Effector memory CD8-positive, alpha-beta T cell (primary cell): ENCODE measurements around the gene EIF3J.

ENCODE experiments used
- ATAC-seq: fragments of 150-1000 bp; cut with Tn5 transposase; replicated peaks from 2 replicates; pipeline ENCODE4 v1.10.0; 2021; ENCODE audit warnings: mild to moderate bottlenecking, moderate library complexity
- DNase-seq, 3 experiments: peaks; one replicate each; pipeline ENCODE4 v3.0.0; 2021
- H3K27ac Mint-ChIP-seq, 2 donors: one replicate each; pipeline ENCODE4 v1.8.0; 2022; ENCODE audit warnings: mild to moderate bottlenecking in 2 of 2, mixed read lengths in 2 of 2, moderate library complexity in 2 of 2
- H3K27me3 Mint-ChIP-seq, 2 donors: one replicate each; pipeline ENCODE4 v1.8.0; 2022; ENCODE audit warnings: mixed read lengths in 2 of 2
- H3K36me3 Mint-ChIP-seq: one replicate; pipeline ENCODE4 v1.8.0; 2022; ENCODE audit warnings: mild to moderate bottlenecking, moderate library complexity, mixed read lengths; ENCODE audit not compliant: insufficient read depth
- H3K4me1 Mint-ChIP-seq, 2 donors: one replicate each; pipeline ENCODE4 v1.8.0; 2022; ENCODE audit warnings: low read depth in 2 of 2, mixed read lengths in 2 of 2
- H3K4me3 Mint-ChIP-seq, 2 donors: one replicate each; pipeline ENCODE4 v1.8.0; 2022; ENCODE audit warnings: mild to moderate bottlenecking in 2 of 2, mixed read lengths in 2 of 2, moderate library complexity in 2 of 2
- H3K9me3 Mint-ChIP-seq, 2 donors: one replicate each; pipeline ENCODE4 v1.8.0; 2022; ENCODE audit warnings: mixed read lengths in 2 of 2
- total RNA-seq, 9 experiments: gene quantifications; one replicate each; lab custom pipeline; 2026; lab: John Stamatoyannopoulos, UW

The EIF3J gene
- 54.6 to 188 (median 87.2) reads per million in 9 experiments for total RNA-seq

GRCh38 chr15:44536962-44537734 lies at the start of gene EIF3J:
Gene EIF3J, plus strand, starts transcription at chr15:44537147. Its CDS starts 48 bp downstream, at chr15:44537195.
- Mint-ChIP-seq H3K4me1 (peaks cover 31 to 51% of the 10 kb centered on the region in 2 donors), H3K36me3 (peaks cover 49% of the 10 kb centered on the region), H3K27ac (peak within 1 kb of the TSS; percentile 93 to 96), H3K9me3 (no peaks in the 10 kb centered on the region), H3K4me3 (peak within 1 kb of the TSS; percentile 93 to 94), H3K27me3 (no peaks in the 10 kb centered on the region)
- ATAC-seq (peak; percentile 88), DNase-seq (peak; percentile 91 to 93 (median 91))

GRCh38 chr15:44489464-44489863 lies 47.5 kb upstream of the EIF3J start:
- Mint-ChIP-seq H3K9me3 (no peaks in the 10 kb centered on the region), H3K4me1 (peaks cover 1 to 7% of the 10 kb centered on the region in 2 donors), H3K27ac (peak overlapping the region; percentile 6 to 16), H3K36me3 (peaks cover 58% of the 10 kb centered on the region), H3K27me3 (no peaks in the 10 kb centered on the region), H3K4me3 (no peak overlapping the region)
- ATAC-seq = no peak
- DNase-seq = no peak

GRCh38 chr15:44490622-44491021 lies 46.3 kb upstream of the EIF3J start:
- DNase-seq = no peak
- Mint-ChIP-seq H3K27ac (no peak overlapping the region), H3K4me1 (peaks cover 1 to 7% of the 10 kb centered on the region in 2 donors), H3K36me3 (peaks cover 62% of the 10 kb centered on the region), H3K9me3 (no peaks in the 10 kb centered on the region), H3K27me3 (no peaks in the 10 kb centered on the region), H3K4me3 (no peak overlapping the region)
- no peak for ATAC-seq

- H3K27ac Mint-ChIP-seq = no peak overlapping the region
- no peaks in the 10 kb centered on the region for H3K27me3 Mint-ChIP-seq
- H3K9me3 Mint-ChIP-seq = no peaks in the 10 kb centered on the region
- H3K36me3 Mint-ChIP-seq = peaks cover 61% of the 10 kb centered on the region
- H3K4me3 Mint-ChIP-seq = no peak overlapping the region
- DNase-seq (no peak), ATAC-seq (no peak)
- peaks cover 1 to 7% of the 10 kb centered on the region in 2 donors for H3K4me1 Mint-ChIP-seq
These were observed 44.9 kb upstream of the EIF3J start for GRCh38 chr15:44492040-44492439.

GRCh38 chr15:44492672-44493071 lies 44.3 kb upstream of the EIF3J start:
- DNase-seq (no peak), ATAC-seq (no peak)
- Mint-ChIP-seq H3K4me1 (peaks cover under 1 to 1% of the 10 kb centered on the region in 2 donors), H3K27ac (peak overlapping the region in 1 of 2 donors; percentile 44), H3K36me3 (peaks cover 55% of the 10 kb centered on the region), H3K4me3 (no peak overlapping the region), H3K9me3 (no peaks in the 10 kb centered on the region), H3K27me3 (no peaks in the 10 kb centered on the region)

GRCh38 chr15:44495562-44495961 lies 41.4 kb upstream of the EIF3J start:
- ATAC-seq (no peak), DNase-seq (no peak)
- Mint-ChIP-seq H3K4me3 (no peak overlapping the region), H3K4me1 (peaks cover 1 to 7% of the 10 kb centered on the region in 2 donors), H3K9me3 (no peaks in the 10 kb centered on the region), H3K27ac (peak overlapping the region; percentile 10 to 67), H3K36me3 (peaks cover 69% of the 10 kb centered on the region), H3K27me3 (no peaks in the 10 kb centered on the region)

- H3K4me3 Mint-ChIP-seq = no peak overlapping the region
- no peak for ATAC-seq
- H3K36me3 Mint-ChIP-seq = peaks cover 65% of the 10 kb centered on the region
- no peak for DNase-seq
- no peaks in the 10 kb centered on the region for H3K9me3 Mint-ChIP-seq
- H3K27ac Mint-ChIP-seq = peak overlapping the region in 1 of 2 donors; percentile 59
- peaks cover 1 to 26% of the 10 kb centered on the region in 2 donors for H3K4me1 Mint-ChIP-seq
- no peaks in the 10 kb centered on the region for H3K27me3 Mint-ChIP-seq
These were observed 36.4 kb upstream of the EIF3J start for GRCh38 chr15:44500555-44500954.

GRCh38 chr15:44501768-44502366 lies 35.1 kb upstream of the EIF3J start:
- peaks cover 69% of the 10 kb centered on the region for H3K36me3 Mint-ChIP-seq
- ATAC-seq (peak; percentile 74), DNase-seq (no peak)
- no peaks in the 10 kb centered on the region for H3K9me3 Mint-ChIP-seq
- H3K4me3 Mint-ChIP-seq = no peak overlapping the region
- H3K4me1 Mint-ChIP-seq = peaks cover 1 to 26% of the 10 kb centered on the region in 2 donors
- H3K27me3 Mint-ChIP-seq = no peaks in the 10 kb centered on the region
- peak overlapping the region; percentile 59 to 62 for H3K27ac Mint-ChIP-seq

- H3K4me3 Mint-ChIP-seq = no peak overlapping the region
- no peaks in the 10 kb centered on the region for H3K9me3 Mint-ChIP-seq
- H3K4me1 Mint-ChIP-seq = no peaks in the 10 kb centered on the region
- DNase-seq (no peak), ATAC-seq (no peak)
- H3K27me3 Mint-ChIP-seq = no peaks in the 10 kb centered on the region
- H3K27ac Mint-ChIP-seq = no peak overlapping the region
- H3K36me3 Mint-ChIP-seq = peaks cover 39% of the 10 kb centered on the region
These were observed 20.5 kb upstream of the EIF3J start for GRCh38 chr15:44516436-44516835.

GRCh38 chr15:44519537-44519936 lies 17.4 kb upstream of the EIF3J start:
- no peaks in the 10 kb centered on the region for H3K9me3 Mint-ChIP-seq
- H3K27ac Mint-ChIP-seq = peak overlapping the region in 1 of 2 donors; percentile 44
- no peak for ATAC-seq
- peaks cover 56% of the 10 kb centered on the region for H3K36me3 Mint-ChIP-seq
- no peaks in the 10 kb centered on the region for H3K27me3 Mint-ChIP-seq
- H3K4me3 Mint-ChIP-seq = no peak overlapping the region
- no peak for DNase-seq
- H3K4me1 Mint-ChIP-seq = no peaks in the 10 kb centered on the region

- peaks cover 51% of the 10 kb centered on the region for H3K36me3 Mint-ChIP-seq
- no peak overlapping the region for H3K27ac Mint-ChIP-seq
- H3K27me3 Mint-ChIP-seq = no peaks in the 10 kb centered on the region
These were observed 11.9 kb upstream of the EIF3J start for GRCh38 chr15:44525018-44525417.

GRCh38 chr15:44527241-44527640 lies 9.7 kb upstream of the EIF3J start:
- Mint-ChIP-seq H3K4me3 (no peak overlapping the region), H3K27me3 (no peaks in the 10 kb centered on the region), H3K36me3 (peaks cover 36% of the 10 kb centered on the region), H3K27ac (peak overlapping the region in 1 of 2 donors; percentile 67), H3K9me3 (no peaks in the 10 kb centered on the region), H3K4me1 (peaks cover 3 to 6% of the 10 kb centered on the region in 2 donors)
- DNase-seq (no peak), ATAC-seq (no peak)

More at GRCh38 chr15:44525018-44525417, 11.9 kb upstream of the EIF3J start:
- ATAC-seq (no peak), DNase-seq (no peak)
- Mint-ChIP-seq H3K9me3 (no peaks in the 10 kb centered on the region), H3K4me3 (no peak overlapping the region), H3K4me1 (peaks cover 0 to 3% of the 10 kb centered on the region in 2 donors)

GRCh38 chr15:44529864-44530604 lies 6.9 kb upstream of the EIF3J start:
- peaks cover 17% of the 10 kb centered on the region for H3K36me3 Mint-ChIP-seq
- H3K27me3 Mint-ChIP-seq = no peaks in the 10 kb centered on the region
- no peaks in the 10 kb centered on the region for H3K9me3 Mint-ChIP-seq
- H3K4me3 Mint-ChIP-seq = no peak overlapping the region
- ATAC-seq (no peak), DNase-seq (no peak)
- peaks cover 3 to 17% of the 10 kb centered on the region in 2 donors for H3K4me1 Mint-ChIP-seq
- no peak overlapping the region for H3K27ac Mint-ChIP-seq
